IPS-15b (cell line): ENCODE data around the gene ARHGAP25.

Source experiments
- H3K27me3 ChIP-seq: one replicate; pipeline ENCODE4 v1.6.1; 2013; ENCODE audit warnings: low read length; ENCODE audit not compliant: control insufficient read depth, insufficient read depth
- H3K36me3 ChIP-seq: one replicate; pipeline ENCODE4 v1.6.1; 2013; ENCODE audit warnings: low read length; ENCODE audit not compliant: control insufficient read depth, insufficient read depth
- H3K4me1 ChIP-seq: one replicate; pipeline ENCODE4 v1.6.1; 2013; ENCODE audit warnings: mild to moderate bottlenecking, low read length; ENCODE audit not compliant: control insufficient read depth, insufficient read depth
- H3K4me3 ChIP-seq: one replicate; pipeline ENCODE4 v1.5.1; 2013; ENCODE audit warnings: low read depth, low read length
- H3K9ac ChIP-seq: one replicate; pipeline ENCODE4 v1.6.1; 2013; ENCODE audit warnings: low read depth, mild to moderate bottlenecking, low read length
- H3K9me3 ChIP-seq: one replicate; pipeline ENCODE4 v1.6.1; 2013; ENCODE audit warnings: mild to moderate bottlenecking, low read length; ENCODE audit not compliant: control insufficient read depth, insufficient read depth

The ARHGAP25 gene

DNA sequence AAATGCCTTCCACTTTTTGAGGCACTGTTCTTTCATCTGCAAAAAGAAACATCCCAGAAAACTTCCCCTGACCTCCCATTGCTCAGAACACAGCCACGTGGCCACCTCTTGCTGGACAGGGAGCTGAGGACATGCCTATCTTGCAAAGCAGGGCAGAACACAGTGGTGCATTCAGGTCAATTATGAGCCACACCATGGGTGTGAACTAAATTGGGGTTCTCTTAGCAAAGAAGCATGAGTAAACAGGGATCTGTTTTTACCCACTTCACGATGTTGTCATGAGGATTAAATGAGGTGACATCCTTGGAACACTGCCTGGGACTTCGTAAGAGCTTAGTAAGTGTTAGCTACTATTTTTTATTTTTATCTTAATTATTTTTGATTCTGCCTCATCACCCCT is 111.5 kb downstream of the ARHGAP25 start:
- no peak overlapping the region for H3K4me3 ChIP-seq
- H3K27me3 ChIP-seq = no peaks in the 10 kb centered on the region
- no peaks in the 10 kb centered on the region for H3K36me3 ChIP-seq
- H3K4me1 ChIP-seq = no peaks in the 10 kb centered on the region
- H3K9me3 ChIP-seq = no peaks in the 10 kb centered on the region
- no peak overlapping the region for H3K9ac ChIP-seq

DNA sequence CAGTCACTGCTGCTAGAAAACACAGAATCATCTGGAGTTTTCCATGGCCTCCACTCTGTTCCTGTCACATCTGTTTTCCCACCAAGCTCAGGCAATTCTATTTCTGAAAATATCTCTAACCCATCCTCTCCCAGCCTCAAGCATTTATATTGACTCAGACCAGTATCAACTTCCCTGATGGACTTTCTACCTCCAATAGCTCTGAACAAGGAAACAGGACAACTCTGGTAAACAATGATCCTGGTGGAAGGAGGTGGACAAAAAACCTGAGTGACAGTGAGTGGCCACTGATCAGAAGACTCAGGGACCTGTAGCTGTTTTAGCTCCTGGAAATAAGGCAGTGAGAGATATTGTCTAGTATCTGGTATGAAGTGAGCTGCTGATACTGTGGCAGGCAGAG is 113.1 kb downstream of the ARHGAP25 start:
- Histone ChIP-seq H3K27me3 (no peaks in the 10 kb centered on the region), H3K36me3 (no peaks in the 10 kb centered on the region), H3K9ac (no peak overlapping the region), H3K4me1 (no peaks in the 10 kb centered on the region), H3K9me3 (no peaks in the 10 kb centered on the region), H3K4me3 (no peak overlapping the region)

DNA sequence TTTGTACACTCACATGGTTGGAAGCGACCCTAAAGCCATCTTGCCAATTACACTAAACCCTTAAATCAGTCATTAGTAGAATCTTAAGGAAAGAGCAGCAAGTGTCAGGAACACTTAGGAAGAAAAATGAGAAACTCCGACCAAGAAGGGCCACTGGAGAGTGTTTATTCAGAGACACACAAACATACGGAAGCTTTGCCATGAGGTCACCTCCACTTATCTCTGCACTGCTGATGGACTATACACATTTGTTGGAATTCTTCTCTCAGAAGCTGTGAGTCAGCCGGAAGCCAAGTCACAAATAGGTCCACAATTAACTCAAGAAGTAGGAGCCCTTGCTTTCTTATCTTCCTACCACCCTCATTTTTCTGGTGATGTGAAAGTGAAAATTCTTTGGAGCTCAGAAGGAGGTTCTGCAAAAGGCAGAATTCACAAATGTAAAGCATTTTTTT is 115.0 kb downstream of the ARHGAP25 start:
- no peak overlapping the region for H3K9ac ChIP-seq
- no peak overlapping the region for H3K4me3 ChIP-seq
- H3K4me1 ChIP-seq = no peaks in the 10 kb centered on the region
- H3K36me3 ChIP-seq = no peaks in the 10 kb centered on the region
- H3K27me3 ChIP-seq = no peaks in the 10 kb centered on the region
- H3K9me3 ChIP-seq = no peaks in the 10 kb centered on the region

DNA sequence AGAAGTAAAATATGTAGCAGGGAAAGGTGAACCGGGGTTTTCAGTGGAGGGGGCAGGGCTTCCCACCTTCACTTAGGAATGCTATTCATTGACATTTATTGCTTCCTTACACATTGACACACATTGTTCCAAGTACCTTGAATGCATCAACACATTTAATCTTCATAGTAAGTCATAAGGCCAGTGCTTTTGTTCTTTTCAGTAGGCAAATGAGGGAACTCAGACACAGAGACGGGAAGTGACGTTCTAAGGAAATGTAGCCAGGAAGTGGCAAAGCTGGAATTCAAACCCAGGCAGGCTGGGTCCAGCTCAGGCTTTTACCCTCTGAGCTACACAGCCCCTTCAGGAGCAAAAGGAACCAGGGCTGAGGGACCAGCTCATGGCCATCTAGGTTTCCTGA is 115.9 kb downstream of the ARHGAP25 start:
- no peak overlapping the region for H3K9ac ChIP-seq
- no peaks in the 10 kb centered on the region for H3K4me1 ChIP-seq
- H3K9me3 ChIP-seq = no peaks in the 10 kb centered on the region
- no peaks in the 10 kb centered on the region for H3K36me3 ChIP-seq
- no peaks in the 10 kb centered on the region for H3K27me3 ChIP-seq
- no peak overlapping the region for H3K4me3 ChIP-seq

DNA sequence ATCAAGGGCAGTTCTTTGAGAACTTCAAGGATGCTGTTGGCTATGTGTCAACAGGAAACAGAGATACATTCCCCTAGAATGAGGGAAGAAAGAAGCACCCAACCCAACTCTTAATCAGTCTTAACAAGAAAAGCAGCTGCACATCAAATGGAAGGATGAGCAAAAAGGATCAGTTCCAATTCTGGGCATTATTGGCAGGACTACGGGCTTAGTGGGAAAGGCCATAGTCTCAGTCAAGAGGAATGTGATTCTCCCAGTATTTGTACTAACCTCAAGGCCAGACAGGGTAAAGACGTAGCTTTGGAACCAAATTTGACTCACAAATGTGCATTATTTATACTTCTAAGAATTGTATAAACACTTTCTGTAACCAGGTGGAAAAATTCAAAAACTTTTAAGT is 118.4 kb downstream of the ARHGAP25 start:
- no peaks in the 10 kb centered on the region for H3K9me3 ChIP-seq
- no peak overlapping the region for H3K9ac ChIP-seq
- no peaks in the 10 kb centered on the region for H3K36me3 ChIP-seq
- peaks cover 2% of the 10 kb centered on the region for H3K27me3 ChIP-seq
- H3K4me1 ChIP-seq = no peaks in the 10 kb centered on the region
- no peak overlapping the region for H3K4me3 ChIP-seq

DNA sequence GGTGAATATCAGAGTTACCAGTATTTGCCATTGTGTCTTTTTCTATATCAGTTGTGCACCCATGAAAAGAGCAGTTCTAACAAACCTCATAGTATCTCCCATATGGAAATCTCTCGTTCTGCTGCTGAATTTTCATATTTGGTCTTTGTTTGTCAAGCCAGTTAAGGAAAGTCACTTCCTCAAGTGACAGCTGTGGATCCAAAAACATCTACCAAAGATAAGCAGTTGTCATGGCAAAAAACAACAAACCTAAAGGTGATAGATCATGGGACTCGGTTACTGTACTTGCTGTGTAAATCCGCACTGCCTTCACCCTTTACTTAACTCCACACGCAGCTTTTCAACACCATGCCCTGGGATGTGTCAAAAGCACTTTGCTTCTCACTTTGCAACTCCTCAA is 119.3 kb downstream of the ARHGAP25 start:
- H3K4me1 ChIP-seq = no peaks in the 10 kb centered on the region
- H3K36me3 ChIP-seq = no peaks in the 10 kb centered on the region
- no peaks in the 10 kb centered on the region for H3K9me3 ChIP-seq

DNA sequence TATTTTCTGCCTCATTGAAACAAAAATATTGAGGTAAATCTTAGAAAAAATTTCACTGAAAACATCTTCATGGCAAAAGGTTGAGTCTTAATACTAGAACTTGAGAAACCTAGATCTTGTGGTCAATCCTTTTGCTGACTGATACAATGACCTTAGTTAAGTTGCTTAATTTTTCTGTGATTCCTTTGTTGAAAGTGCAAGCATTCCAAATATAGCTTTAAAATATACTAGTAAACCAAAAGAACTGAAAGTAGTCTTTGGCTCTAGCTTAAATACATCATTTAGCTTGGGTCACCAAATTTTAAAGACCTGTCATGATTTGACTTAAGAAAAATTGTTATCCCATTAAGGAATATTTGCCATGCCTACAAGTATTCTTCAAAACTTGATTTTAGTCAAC is 119.9 kb downstream of the ARHGAP25 start:
- no peaks in the 10 kb centered on the region for H3K4me1 ChIP-seq

More for the DNA sequence above, 119.3 kb downstream of the ARHGAP25 start:
- Histone ChIP-seq H3K27me3 (peaks cover 2% of the 10 kb centered on the region), H3K4me3 (no peak overlapping the region), H3K9ac (no peak overlapping the region)

DNA sequence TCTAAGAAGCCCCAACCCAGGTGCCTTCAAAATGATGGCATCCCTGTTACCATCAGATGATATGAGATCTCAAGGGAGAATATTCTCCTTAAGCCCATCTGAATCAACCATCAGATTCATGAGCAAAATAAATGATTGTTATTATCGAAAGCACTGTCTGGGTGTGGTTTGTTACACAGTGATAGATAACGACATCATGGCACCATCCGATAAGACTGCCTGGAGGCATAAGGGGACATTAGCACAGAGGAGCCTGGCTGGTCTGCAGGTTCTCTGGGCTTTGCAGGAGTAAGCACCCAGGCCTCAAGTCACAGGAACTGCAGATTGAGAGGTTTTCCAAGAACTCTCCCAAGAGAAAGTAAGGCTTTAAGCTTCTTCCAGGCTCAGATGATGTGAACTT is 120.9 kb downstream of the ARHGAP25 start:
- Histone ChIP-seq H3K9me3 (no peaks in the 10 kb centered on the region), H3K27me3 (peaks cover 2% of the 10 kb centered on the region), H3K4me3 (no peak overlapping the region), H3K4me1 (no peaks in the 10 kb centered on the region), H3K9ac (no peak overlapping the region), H3K36me3 (no peaks in the 10 kb centered on the region)

More for the DNA sequence above, 119.9 kb downstream of the ARHGAP25 start:
- no peaks in the 10 kb centered on the region for H3K36me3 ChIP-seq
- H3K9me3 ChIP-seq = no peaks in the 10 kb centered on the region
- H3K9ac ChIP-seq = no peak overlapping the region
- H3K27me3 ChIP-seq = peaks cover 2% of the 10 kb centered on the region
- H3K4me3 ChIP-seq = no peak overlapping the region

DNA sequence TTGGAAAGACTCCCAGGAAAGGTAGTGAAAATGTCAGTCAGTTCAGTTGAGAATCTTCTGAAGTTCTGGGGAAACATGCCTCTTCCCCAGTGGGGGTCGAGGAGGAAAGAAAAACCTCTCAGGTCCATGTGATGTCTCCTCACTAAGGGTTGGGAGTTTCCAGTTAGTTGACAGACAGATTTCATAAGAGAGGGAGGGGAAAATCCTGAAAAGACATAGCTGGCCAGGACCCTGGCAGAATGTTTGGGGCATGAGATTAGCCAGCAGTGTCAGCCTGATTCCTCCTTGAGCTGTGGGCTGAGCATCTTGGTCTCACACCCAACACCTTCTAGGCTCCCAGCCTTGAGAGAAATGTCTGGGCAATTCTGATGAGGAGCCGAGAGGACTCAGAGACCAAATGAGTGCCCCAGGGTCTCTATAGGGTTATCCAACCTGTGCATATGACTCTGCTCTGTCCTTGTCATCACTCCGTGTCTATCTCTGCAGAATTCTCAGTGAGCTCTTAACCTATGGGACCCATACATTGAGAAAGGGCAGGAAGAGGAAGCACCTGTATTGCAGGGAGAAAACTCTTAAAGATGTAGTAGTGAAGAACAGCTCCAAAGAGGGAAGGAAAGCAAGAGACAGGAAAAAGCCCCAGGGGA is 122.7 kb downstream of the ARHGAP25 start:
- Histone ChIP-seq H3K9ac (no peak overlapping the region), H3K27me3 (peaks cover 2% of the 10 kb centered on the region), H3K9me3 (no peaks in the 10 kb centered on the region), H3K4me3 (no peak overlapping the region), H3K4me1 (no peaks in the 10 kb centered on the region), H3K36me3 (no peaks in the 10 kb centered on the region)

DNA sequence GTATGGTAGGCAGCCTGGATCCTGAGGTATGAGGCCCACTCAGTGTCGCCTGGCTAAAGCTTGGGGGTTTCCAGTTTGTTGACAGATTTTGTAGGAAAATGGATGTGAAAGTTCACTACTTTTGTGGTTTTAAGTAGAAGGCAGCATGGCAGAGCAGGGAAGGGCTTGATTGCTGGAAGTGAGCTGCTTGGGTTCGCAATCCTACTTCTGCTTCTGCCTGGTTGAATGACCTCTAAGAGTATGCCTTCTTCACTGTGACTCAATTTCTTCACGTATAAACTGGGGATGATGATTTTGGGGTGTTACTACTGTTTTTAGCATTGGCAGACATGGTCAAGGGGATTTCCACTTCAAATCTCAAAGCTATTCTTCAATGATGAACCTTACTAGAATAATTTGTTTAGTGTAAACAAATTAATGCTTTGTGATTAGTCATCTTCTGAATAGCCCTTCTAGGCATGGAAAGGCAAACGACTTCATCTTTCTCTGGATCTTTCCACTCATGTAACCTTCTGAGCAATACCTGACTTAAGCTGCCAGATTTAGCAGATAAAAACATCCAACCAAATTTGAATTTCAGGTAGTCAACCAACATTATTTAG is 123.3 kb downstream of the ARHGAP25 start:
- Histone ChIP-seq H3K4me3 (no peak overlapping the region), H3K9me3 (no peaks in the 10 kb centered on the region), H3K9ac (no peak overlapping the region)

DNA sequence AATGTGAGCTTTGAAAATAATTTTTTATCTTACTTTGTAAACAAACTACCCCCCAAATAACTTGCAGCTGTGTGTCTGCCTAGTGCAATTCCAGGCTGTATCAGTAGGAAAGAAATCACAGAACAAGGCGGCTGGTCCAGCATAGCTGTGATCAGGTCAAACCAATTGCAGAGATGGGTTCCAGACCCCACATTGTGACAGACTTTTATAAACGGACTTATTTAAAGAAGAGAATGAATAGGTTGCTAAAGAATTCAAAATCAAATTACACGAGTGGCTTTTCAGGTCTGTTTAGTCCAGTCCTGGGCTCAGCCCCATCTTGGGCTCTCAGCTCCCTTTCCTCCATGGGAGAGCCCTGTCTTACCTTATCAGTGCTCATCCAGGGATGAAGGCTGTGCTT is 125.5 kb downstream of the ARHGAP25 start:
- H3K36me3 ChIP-seq = no peaks in the 10 kb centered on the region
- no peaks in the 10 kb centered on the region for H3K4me1 ChIP-seq
- H3K9me3 ChIP-seq = no peaks in the 10 kb centered on the region
- no peak overlapping the region for H3K4me3 ChIP-seq
- no peak overlapping the region for H3K9ac ChIP-seq
- peaks cover 5% of the 10 kb centered on the region for H3K27me3 ChIP-seq

More for the DNA sequence above, 123.3 kb downstream of the ARHGAP25 start:
- Histone ChIP-seq H3K4me1 (no peaks in the 10 kb centered on the region), H3K36me3 (no peaks in the 10 kb centered on the region), H3K27me3 (peaks cover 2% of the 10 kb centered on the region)

DNA sequence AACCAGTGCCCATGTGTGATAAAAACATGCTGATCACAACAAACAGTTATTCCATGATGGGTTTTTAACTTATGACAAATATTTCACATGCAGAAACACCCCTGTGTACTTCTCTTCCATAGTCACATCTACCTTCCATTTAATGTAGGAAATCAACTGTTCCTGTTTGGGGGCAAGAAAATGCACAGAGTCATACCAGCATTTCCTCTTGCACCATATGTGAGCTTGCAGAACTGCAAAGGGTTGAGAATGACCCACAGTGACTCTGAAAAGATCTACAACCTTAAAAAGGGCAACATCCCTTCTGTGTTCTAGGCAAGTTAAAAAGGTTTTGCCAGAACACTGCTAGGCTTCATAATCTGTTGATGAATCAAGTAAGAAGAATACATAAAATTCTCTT is 126.7 kb downstream of the ARHGAP25 start:
- Histone ChIP-seq H3K36me3 (no peaks in the 10 kb centered on the region), H3K9ac (no peak overlapping the region), H3K4me1 (no peaks in the 10 kb centered on the region), H3K9me3 (no peaks in the 10 kb centered on the region), H3K27me3 (peaks cover 5% of the 10 kb centered on the region), H3K4me3 (no peak overlapping the region)
